Measurements from ENCODE around the gene DIPK1B. TPM values are rescaled to one million over a fixed set of nuclear protein-coding genes. Genes with fewer than 3 reads are reported as not detected.
"Not testable (repeated sequence)": the region's sequence is repeated elsewhere in the genome, so short reads cannot be mapped to it uniquely, and the experiment has no call there.

DIPK1B gene
- polyA plus RNA-seq, 1 donor from 2014 or later = 65.1 TPM

DNA sequence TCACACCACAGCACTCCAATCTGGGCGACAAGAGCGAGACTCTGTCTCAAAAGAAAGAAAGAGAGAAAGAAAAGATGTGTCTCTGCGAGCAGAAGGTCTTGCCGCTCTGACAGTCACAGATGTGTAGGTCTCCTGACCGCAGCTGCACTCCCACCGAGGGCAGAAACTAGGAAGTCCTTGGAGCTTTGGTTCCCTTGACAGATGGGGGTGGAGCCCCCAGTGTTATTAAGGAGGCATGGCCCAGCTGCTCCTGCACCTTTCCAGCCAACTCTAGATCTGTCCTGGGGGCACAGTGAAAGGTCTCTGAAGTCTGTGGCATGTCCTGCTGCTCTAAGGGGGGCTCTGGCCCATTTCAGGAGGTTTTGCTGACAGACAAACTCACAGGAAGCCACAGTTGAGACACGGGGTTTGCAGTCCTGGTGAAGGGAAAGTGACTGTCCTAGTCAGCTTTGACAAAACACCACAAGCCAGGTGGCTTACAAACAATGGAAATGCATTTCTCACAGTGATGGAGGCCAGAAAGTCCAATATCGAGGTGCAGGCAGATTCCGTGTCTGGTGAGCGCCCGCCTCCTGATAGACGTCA lies 9.0 kb upstream of the DIPK1B start:
- Histone ChIP-seq H3K4me3 (ENCODE audit: low read length) (no peak overlapping the region), H3K27me3 (ENCODE audit: insufficient read depth, low read depth, low read length) (no peaks in the 10 kb centered on the region), H3K4me2 (ENCODE audit: low read length) (no peak overlapping the region), H2AFZ (ENCODE audit: low read depth, low read length) (no peak overlapping the region), H3K27ac (ENCODE audit: low read length) (no peak overlapping the region), H3K36me3 (ENCODE audit: insufficient read depth, low read length) (no peaks in the 10 kb centered on the region), H3K9me2 (ENCODE audit: insufficient read depth, low read length) (no peaks in the 10 kb centered on the region), H3K9me3 (ENCODE audit: low read length) (no peaks in the 10 kb centered on the region), H3K9ac (ENCODE audit: low read length) (no peak overlapping the region), H3K79me2 (replicated peaks; ENCODE audit: insufficient read depth, low read length) (no peaks in the 10 kb centered on the region), H4K20me1 (ENCODE audit: insufficient read depth) (no peaks in the 10 kb centered on the region), H3F3A (ENCODE audit: insufficient read depth, low read length, poor library complexity, severe bottlenecking) (no peaks in the 10 kb centered on the region)
- TF ChIP-seq EP300 (conservative IDR thresholded peaks at IDR 0.05; ENCODE audit: poor library complexity, severe bottlenecking) (no peak), TAF1 (IDR thresholded peaks at IDR 0.05; ENCODE audit: low read depth) (no peak), SMC3 (conservative IDR thresholded peaks at IDR 0.05; ENCODE audit: poor library complexity) (no peak), MXI1 (conservative IDR thresholded peaks at IDR 0.05; ENCODE audit: poor library complexity, severe bottlenecking) (no peak), EZH2 (IDR thresholded peaks at IDR 0.05; ENCODE audit: borderline replicate concordance, insufficient read depth, low read length, poor library complexity, severe bottlenecking) (no peak), RAD21 (conservative IDR thresholded peaks at IDR 0.05) (no peak), POLR2AphosphoS5 (IDR thresholded peaks at IDR 0.05) (no peak)
- TF ChIP-seq, protein P1, sequence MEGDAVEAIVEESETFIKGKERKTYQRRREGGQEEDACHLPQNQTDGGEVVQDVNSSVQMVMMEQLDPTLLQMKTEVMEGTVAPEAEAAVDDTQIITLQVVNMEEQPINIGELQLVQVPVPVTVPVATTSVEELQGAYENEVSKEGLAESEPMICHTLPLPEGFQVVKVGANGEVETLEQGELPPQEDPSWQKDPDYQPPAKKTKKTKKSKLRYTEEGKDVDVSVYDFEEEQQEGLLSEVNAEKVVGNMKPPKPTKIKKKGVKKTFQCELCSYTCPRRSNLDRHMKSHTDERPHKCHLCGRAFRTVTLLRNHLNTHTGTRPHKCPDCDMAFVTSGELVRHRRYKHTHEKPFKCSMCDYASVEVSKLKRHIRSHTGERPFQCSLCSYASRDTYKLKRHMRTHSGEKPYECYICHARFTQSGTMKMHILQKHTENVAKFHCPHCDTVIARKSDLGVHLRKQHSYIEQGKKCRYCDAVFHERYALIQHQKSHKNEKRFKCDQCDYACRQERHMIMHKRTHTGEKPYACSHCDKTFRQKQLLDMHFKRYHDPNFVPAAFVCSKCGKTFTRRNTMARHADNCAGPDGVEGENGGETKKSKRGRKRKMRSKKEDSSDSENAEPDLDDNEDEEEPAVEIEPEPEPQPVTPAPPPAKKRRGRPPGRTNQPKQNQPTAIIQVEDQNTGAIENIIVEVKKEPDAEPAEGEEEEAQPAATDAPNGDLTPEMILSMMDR (IDR thresholded peaks at IDR 0.05; ENCODE audit: poor library complexity, severe bottlenecking) = no peak
- TF ChIP-seq, protein P2, sequence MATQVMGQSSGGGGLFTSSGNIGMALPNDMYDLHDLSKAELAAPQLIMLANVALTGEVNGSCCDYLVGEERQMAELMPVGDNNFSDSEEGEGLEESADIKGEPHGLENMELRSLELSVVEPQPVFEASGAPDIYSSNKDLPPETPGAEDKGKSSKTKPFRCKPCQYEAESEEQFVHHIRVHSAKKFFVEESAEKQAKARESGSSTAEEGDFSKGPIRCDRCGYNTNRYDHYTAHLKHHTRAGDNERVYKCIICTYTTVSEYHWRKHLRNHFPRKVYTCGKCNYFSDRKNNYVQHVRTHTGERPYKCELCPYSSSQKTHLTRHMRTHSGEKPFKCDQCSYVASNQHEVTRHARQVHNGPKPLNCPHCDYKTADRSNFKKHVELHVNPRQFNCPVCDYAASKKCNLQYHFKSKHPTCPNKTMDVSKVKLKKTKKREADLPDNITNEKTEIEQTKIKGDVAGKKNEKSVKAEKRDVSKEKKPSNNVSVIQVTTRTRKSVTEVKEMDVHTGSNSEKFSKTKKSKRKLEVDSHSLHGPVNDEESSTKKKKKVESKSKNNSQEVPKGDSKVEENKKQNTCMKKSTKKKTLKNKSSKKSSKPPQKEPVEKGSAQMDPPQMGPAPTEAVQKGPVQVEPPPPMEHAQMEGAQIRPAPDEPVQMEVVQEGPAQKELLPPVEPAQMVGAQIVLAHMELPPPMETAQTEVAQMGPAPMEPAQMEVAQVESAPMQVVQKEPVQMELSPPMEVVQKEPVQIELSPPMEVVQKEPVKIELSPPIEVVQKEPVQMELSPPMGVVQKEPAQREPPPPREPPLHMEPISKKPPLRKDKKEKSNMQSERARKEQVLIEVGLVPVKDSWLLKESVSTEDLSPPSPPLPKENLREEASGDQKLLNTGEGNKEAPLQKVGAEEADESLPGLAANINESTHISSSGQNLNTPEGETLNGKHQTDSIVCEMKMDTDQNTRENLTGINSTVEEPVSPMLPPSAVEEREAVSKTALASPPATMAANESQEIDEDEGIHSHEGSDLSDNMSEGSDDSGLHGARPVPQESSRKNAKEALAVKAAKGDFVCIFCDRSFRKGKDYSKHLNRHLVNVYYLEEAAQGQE (IDR thresholded peaks at IDR 0.05; ENCODE audit: borderline replicate concordance) = no peak

DNA sequence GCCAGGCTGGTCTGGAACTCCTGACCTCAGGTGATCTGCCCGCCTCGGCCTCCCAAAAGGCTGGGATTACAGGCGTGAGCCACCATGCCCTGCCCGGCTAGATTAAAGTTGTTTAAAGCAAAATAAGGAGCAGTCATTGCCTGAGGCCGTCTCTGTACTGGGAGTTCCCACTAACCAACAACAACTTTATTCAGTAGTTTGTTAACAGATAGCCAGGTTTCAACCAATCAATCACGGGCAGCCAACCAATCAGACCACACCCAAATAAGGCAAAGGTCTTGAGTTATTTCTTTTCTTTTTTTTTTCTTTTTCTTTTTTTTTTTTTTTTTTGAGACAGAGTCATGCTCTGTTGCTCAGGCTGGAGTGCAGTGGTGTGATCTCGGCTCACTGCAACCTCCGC lies 7.6 kb upstream of the DIPK1B start:
- H3K9me2 ChIP-seq (ENCODE audit: insufficient read depth, low read length); H2AFZ ChIP-seq (ENCODE audit: low read depth, low read length); H3K27ac ChIP-seq (ENCODE audit: low read length); H3K9ac ChIP-seq (ENCODE audit: low read length); H3K27me3 ChIP-seq (ENCODE audit: insufficient read depth, low read depth, low read length); H3K36me3 ChIP-seq (ENCODE audit: insufficient read depth, low read length); H3F3A ChIP-seq (ENCODE audit: insufficient read depth, low read length, poor library complexity, severe bottlenecking); H3K4me3 ChIP-seq (ENCODE audit: low read length); H3K4me2 ChIP-seq (ENCODE audit: low read length); H3K9me3 ChIP-seq (ENCODE audit: low read length); H4K20me1 ChIP-seq (ENCODE audit: insufficient read depth); H3K79me2 ChIP-seq (replicated peaks; ENCODE audit: insufficient read depth, low read length): not testable (repeated sequence)

DNA sequence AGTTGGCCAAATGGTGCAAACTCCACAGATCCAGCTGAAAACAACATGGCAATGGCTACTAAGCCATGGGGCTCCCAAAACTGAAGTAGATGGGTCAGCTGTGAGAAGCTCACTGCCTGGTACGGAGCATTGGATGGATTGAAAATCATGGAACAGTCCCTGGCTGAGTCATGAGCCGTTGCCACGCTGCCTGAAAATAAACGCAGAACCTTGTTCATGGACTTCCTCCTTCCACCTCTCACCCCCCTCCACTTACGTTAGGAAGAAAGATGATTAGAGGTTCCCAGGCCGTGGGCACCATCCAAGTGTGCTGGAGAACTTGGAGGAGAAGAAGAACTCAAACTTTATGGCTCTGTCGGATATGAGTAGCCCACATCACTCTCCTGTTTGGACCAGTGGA lies 6.8 kb upstream of the DIPK1B start:
- H3K9ac ChIP-seq (ENCODE audit: low read length) = no peak overlapping the region
- no peaks in the 10 kb centered on the region for H3K9me2 ChIP-seq (ENCODE audit: insufficient read depth, low read length)
- H3F3A ChIP-seq (ENCODE audit: insufficient read depth, low read length, poor library complexity, severe bottlenecking) = no peaks in the 10 kb centered on the region
- H3K36me3 ChIP-seq (ENCODE audit: insufficient read depth, low read length) = no peaks in the 10 kb centered on the region
- no peak overlapping the region for H3K27ac ChIP-seq (ENCODE audit: low read length)
- H3K4me2 ChIP-seq (ENCODE audit: low read length) = no peak overlapping the region
- H3K27me3 ChIP-seq (ENCODE audit: insufficient read depth, low read depth, low read length) = no peaks in the 10 kb centered on the region
- no peak overlapping the region for H2AFZ ChIP-seq (ENCODE audit: low read depth, low read length)
- no peak overlapping the region for H3K4me3 ChIP-seq (ENCODE audit: low read length)
- H4K20me1 ChIP-seq (ENCODE audit: insufficient read depth) = no peaks in the 10 kb centered on the region
- H3K79me2 ChIP-seq (replicated peaks; ENCODE audit: insufficient read depth, low read length) = no peaks in the 10 kb centered on the region
- no peaks in the 10 kb centered on the region for H3K9me3 ChIP-seq (ENCODE audit: low read length)
- TF ChIP-seq EZH2 (IDR thresholded peaks at IDR 0.05; ENCODE audit: borderline replicate concordance, insufficient read depth, low read length, poor library complexity, severe bottlenecking) (no peak), SMC3 (conservative IDR thresholded peaks at IDR 0.05; ENCODE audit: poor library complexity) (no peak), RAD21 (conservative IDR thresholded peaks at IDR 0.05) (no peak), MXI1 (conservative IDR thresholded peaks at IDR 0.05; ENCODE audit: poor library complexity, severe bottlenecking) (no peak), TAF1 (IDR thresholded peaks at IDR 0.05; ENCODE audit: low read depth) (no peak), POLR2AphosphoS5 (IDR thresholded peaks at IDR 0.05) (no peak)
- TF ChIP-seq, protein P2 (IDR thresholded peaks at IDR 0.05; ENCODE audit: borderline replicate concordance) = no peak

Measured in neural cell (in vitro differentiated cells).